GM12872 (cell line): Measurements from ENCODE around the gene DENND1B.

Source experiments
- CTCF ChIP-seq: IDR thresholded peaks from 3 replicates; pipeline ENCODE4 v1.5.1; 2011; ENCODE audit warnings: low read depth, mild to moderate bottlenecking, low read length, moderate library complexity; ENCODE audit not compliant: insufficient read depth

DENND1B gene

GRCh38 chr1:197567442-197567841, 207.8 kb downstream of the DENND1B start:
- no peak for TF ChIP-seq CTCF

DNA sequence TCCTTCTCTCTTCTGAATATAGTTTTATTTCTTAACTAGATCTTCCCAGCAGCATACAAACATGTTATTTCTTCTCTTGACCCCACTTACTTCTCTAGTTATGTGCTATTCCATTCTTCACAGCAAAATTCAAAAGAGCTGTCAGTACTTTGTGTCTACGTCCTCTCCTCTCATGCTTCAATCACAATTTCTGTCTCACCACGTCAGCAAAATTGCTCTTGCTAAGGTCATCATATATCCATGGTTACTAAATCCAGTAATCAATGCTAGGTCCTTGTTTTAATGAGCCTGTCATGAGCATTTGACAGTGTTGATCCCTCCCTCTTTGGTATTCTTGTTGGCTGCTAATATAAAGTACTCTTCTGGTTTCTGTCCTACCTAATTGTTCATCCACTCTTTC, 214.2 kb downstream of the DENND1B start:
- no peak for TF ChIP-seq CTCF

- TF ChIP-seq CTCF, result no peak
Measured at GRCh38 chr1:197559655-197560054, 215.6 kb downstream of the DENND1B start.

DNA sequence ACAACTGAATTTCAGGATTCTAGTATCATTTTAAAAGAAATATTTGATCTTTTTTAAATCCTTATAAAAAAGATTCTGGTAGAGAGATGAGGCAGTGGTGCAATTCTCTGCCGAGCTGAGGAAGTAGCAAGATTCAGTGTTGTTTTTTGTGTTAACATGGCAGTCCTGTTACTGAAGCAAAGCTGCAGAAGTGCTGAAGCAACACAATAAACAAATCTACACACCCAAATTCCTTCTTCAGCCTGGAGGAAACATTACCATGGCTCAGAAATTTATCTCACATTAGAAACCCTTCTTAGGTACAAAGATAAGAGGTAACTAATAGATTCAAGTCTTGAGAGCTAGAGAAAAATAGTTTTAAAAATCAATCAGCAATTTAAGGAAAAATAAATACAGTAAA, 216.0 kb downstream of the DENND1B start:
- TF ChIP-seq CTCF, result no peak

DNA sequence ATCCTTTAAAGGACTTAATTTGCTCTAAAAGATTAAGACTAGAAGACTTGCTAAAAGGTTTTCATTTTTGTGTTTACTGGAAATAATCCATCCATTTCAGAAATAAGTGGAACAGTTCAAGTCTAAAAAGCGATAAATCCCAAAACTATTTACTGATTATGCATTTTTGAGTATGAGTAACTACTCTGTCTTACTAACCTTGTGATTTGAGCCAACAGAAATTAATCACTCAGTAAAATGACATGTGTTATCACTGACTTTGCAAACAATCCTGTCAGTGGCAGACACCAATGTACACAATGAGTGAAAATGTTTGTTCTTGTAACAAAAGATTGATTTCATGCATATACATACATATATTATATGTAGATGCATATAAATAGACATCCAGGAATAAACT, 218.0 kb downstream of the DENND1B start:
- TF ChIP-seq CTCF, result no peak

GRCh38 chr1:197553281-197553680, 222.0 kb downstream of the DENND1B start:
- TF ChIP-seq CTCF, result no peak

GRCh38 chr1:197546989-197547388, 228.3 kb downstream of the DENND1B start:
- no peak for TF ChIP-seq CTCF

- TF ChIP-seq CTCF, result no peak
Measured at GRCh38 chr1:197544553-197544952, 230.7 kb downstream of the DENND1B start.
